K562 (cell line): ENCODE measurements around the gene ZFAND3. TPM values are rescaled to one million over a fixed set of nuclear protein-coding genes. Genes with fewer than 3 reads are reported as not detected.
A peak's percentile ranks its signal among the peaks of the same experiment; 100 is the strongest.

ENCODE experiments used
- CCAR2 ChIP-seq: fragments of 200-400 bp; formaldehyde crosslinking; IDR thresholded peaks from 2 replicates; pipeline ENCODE4 v1.6.1; 2017; ENCODE audit warnings: mild to moderate bottlenecking, low read depth, low read length
- CREBBP ChIP-seq: IDR thresholded peaks from one replicate; pipeline ENCODE4 v1.6.1; 2012; ENCODE audit warnings: low read depth, mild to moderate bottlenecking, control low read depth, inconsistent platforms, low read length
- ELF2 ChIP-seq: fragments of 250-450 bp; sonication (Bioruptor Pico); IDR thresholded peaks from 2 replicates; pipeline ENCODE4 v1.5.0; 2021; ENCODE audit warnings: mild to moderate bottlenecking
- GTF2E2 ChIP-seq: fragments of 200-800 bp; sonication (Bioruptor generic); IDR thresholded peaks from 2 replicates; pipeline ENCODE4 v1.6.1; 2016; ENCODE audit warnings: missing genetic modification characterization, missing compliant biosample characterization
- KDM2B ChIP-seq: fragments of 250-450 bp; sonication (Bioruptor Pico); IDR thresholded peaks from 2 replicates; pipeline ENCODE4 v1.8.0; 2021; ENCODE audit warnings: mild to moderate bottlenecking, moderate library complexity
- KLF10 ChIP-seq: fragments of 250-450 bp; sonication (Bioruptor Pico); IDR thresholded peaks from 2 replicates; pipeline ENCODE4 v1.6.1; 2021; ENCODE audit warnings: matching md5 sums
- NCOA2 ChIP-seq, 2 experiments: fragments of 450-650 bp; IDR thresholded peaks; 2 replicates each; pipeline ENCODE4 v1.6.1; 2018; ENCODE audit warnings: mild to moderate bottlenecking in 2 of 2, moderate library complexity in 1 of 2; ENCODE audit not compliant: partially characterized antibody in 2 of 2
- POLR2AphosphoS2 ChIP-seq: IDR thresholded peaks from 2 replicates; pipeline ENCODE4 v1.6.1; 2012; ENCODE audit warnings: low read length, improper control_type of control experiment
- SMARCE1 ChIP-seq: fragments of 450-650 bp; IDR thresholded peaks from 2 replicates; pipeline ENCODE4 v1.7.1; 2016; ENCODE audit warnings: mild to moderate bottlenecking
- THRA ChIP-seq: fragments of 450-650 bp; IDR thresholded peaks from 2 replicates; pipeline ENCODE4 v1.6.1; 2017; ENCODE audit warnings: mild to moderate bottlenecking, moderate library complexity
- ZBTB17 ChIP-seq: fragments of 450-650 bp; formaldehyde crosslinking; IDR thresholded peaks from 2 replicates; pipeline ENCODE4 v1.4.0; 2020; ENCODE audit warnings: mild to moderate bottlenecking
- ZNF76 ChIP-seq: fragments of 250-450 bp; sonication (Bioruptor Pico); IDR thresholded peaks from 2 replicates; pipeline ENCODE4 v1.4.0; 2020; ENCODE audit warnings: mild to moderate bottlenecking, moderate library complexity, borderline replicate concordance
- polyA plus RNA-seq, 8 experiments: library from polyadenylated mRNA; depleted of rRNA in 4 of 8; stranded (reverse) in 5 of 8; unstranded in 3 of 8; fragments of >200 nt; fragmentation: Nextera tagmentation in 2 of 8; fragmentation: Illumina TruSeq in 1 of 8; extraction: Ambion mirVana in 2 of 8; extraction: Trizol in 1 of 8; gene quantifications; 2 replicates each; pipeline versions ENCODE4 v1.2.1 to v1.2.3, GENCODE V29; 2011 to 2014; ENCODE audit warnings: inconsistent platforms in 1 of 8, missing spikeins in 1 of 8
- total RNA-seq, 7 experiments: library from RNA; depleted of rRNA in 6 of 7; stranded (reverse); fragments of >200 nt in 6 of 7; fragmentation: Illumina TruSeq in 2 of 7; extraction: Trizol in 2 of 7; gene quantifications; 2 replicates each; pipeline versions ENCODE4 v1.2.1 to v1.2.3, GENCODE V29; 2011 to 2021; ENCODE audit warnings: low replicate concordance in 1 of 7
- TF ChIP-seq, protein P1 (sequence below): IDR thresholded peaks from 2 replicates; pipeline ENCODE4 v1.6.1; 2012; ENCODE audit warnings: low read depth, low read length, improper control_type of control experiment, borderline replicate concordance
- TF ChIP-seq, protein P2 (sequence below): fragments of 250-450 bp; sonication (Bioruptor Pico); IDR thresholded peaks from 2 replicates; pipeline ENCODE4 v1.8.0; 2022; ENCODE audit warnings: moderate library complexity, mild to moderate bottlenecking, inconsistent platforms
- TF ChIP-seq, protein P3 (sequence below), 2 experiments: IDR thresholded peaks in 1 of 2; conservative IDR thresholded peaks in 1 of 2; 2 replicates each; pipeline ENCODE4 v1.6.1; 2016; ENCODE audit warnings: low read depth in 2 of 2, mild to moderate bottlenecking in 1 of 2, missing compliant biosample characterization in 1 of 2, missing genetic modification characterization in 1 of 2, moderate library complexity in 1 of 2

ZFAND3 gene
- total and polyA plus RNA-seq, 9 of the 15 experiments (the other 6 are each of a cell fraction or from before 2014, with no cell fraction given), result 0.81 to 26.6 (median 11.8) TPM

GRCh38 chr6:37819177-37819801, at the start of gene ZFAND3 (continued):
- TF ChIP-seq, protein P1, sequence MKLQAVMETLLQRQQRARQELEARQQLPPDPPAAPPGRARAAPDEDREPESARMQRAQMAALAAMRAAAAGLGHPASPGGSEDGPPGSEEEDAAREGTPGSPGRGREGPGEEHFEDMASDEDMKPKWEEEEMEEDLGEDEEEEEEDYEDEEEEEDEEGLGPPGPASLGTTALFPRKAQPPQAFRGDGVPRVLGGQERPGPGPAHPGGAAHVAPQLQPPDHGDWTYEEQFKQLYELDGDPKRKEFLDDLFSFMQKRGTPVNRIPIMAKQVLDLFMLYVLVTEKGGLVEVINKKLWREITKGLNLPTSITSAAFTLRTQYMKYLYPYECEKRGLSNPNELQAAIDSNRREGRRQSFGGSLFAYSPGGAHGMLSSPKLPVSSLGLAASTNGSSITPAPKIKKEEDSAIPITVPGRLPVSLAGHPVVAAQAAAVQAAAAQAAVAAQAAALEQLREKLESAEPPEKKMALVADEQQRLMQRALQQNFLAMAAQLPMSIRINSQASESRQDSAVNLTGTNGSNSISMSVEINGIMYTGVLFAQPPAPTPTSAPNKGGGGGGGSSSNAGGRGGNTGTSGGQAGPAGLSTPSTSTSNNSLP, result peak; percentile 16; the same call in 1 of the 2 replicates
- TF ChIP-seq CCAR2, result no peak
- TF ChIP-seq KLF10 (CRISPR knock-in tag), result no peak
- TF ChIP-seq, protein P2, sequence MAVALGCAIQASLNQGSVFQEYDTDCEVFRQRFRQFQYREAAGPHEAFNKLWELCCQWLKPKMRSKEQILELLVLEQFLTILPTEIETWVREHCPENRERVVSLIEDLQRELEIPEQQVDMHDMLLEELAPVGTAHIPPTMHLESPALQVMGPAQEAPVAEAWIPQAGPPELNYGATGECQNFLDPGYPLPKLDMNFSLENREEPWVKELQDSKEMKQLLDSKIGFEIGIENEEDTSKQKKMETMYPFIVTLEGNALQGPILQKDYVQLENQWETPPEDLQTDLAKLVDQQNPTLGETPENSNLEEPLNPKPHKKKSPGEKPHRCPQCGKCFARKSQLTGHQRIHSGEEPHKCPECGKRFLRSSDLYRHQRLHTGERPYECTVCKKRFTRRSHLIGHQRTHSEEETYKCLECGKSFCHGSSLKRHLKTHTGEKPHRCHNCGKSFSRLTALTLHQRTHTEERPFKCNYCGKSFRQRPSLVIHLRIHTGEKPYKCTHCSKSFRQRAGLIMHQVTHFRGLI (CRISPR knock-in tag), result peak; percentile 76; the same call in 1 of the 2 replicates
- peak; percentile 53; the same call in 1 of the 2 replicates for TF ChIP-seq GTF2E2 (tag)
- no peak for TF ChIP-seq THRA
- TF ChIP-seq, protein P3, sequence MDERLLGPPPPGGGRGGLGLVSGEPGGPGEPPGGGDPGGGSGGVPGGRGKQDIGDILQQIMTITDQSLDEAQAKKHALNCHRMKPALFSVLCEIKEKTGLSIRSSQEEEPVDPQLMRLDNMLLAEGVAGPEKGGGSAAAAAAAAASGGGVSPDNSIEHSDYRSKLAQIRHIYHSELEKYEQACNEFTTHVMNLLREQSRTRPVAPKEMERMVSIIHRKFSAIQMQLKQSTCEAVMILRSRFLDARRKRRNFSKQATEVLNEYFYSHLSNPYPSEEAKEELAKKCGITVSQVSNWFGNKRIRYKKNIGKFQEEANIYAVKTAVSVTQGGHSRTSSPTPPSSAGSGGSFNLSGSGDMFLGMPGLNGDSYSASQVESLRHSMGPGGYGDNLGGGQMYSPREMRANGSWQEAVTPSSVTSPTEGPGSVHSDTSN (CRISPR knock-in tag; IDR thresholded peaks at IDR 0.05; ENCODE audit: low read depth), result no peak
- TF ChIP-seq, protein P3 (tag; conservative IDR thresholded peaks at IDR 0.05; ENCODE audit: low read depth), result no peak
- no peak for TF ChIP-seq ELF2 (CRISPR knock-in tag)
- TF ChIP-seq POLR2AphosphoS2, result no peak
- no peak for TF ChIP-seq ZNF76 (CRISPR knock-in tag)
- TF ChIP-seq ZBTB17 (CRISPR knock-in tag), result 0 out of 2 replicates have a peak, but pooled peaks have one; percentile 28
- no peak for TF ChIP-seq CREBBP
- TF ChIP-seq NCOA2 (IDR thresholded peaks at IDR 0.05; ENCODE audit: partially characterized antibody in 2 of 2), result no peak
- no peak for TF ChIP-seq SMARCE1
- no peak for TF ChIP-seq KDM2B (CRISPR knock-in tag)
